GM21447 (cell line): ENCODE results near the gene SND1.
"Not testable (repeated sequence)": the region's sequence is repeated elsewhere in the genome, so short reads cannot be mapped to it uniquely, and the experiment has no call there.

Experiments used
- ATAC-seq: cut with Tn5 transposase; IDR thresholded peaks from one replicate; pipeline ENCODE4 v1.9.1; 2021; ENCODE audit not compliant: unreplicated experiment

Gene SND1

DNA sequence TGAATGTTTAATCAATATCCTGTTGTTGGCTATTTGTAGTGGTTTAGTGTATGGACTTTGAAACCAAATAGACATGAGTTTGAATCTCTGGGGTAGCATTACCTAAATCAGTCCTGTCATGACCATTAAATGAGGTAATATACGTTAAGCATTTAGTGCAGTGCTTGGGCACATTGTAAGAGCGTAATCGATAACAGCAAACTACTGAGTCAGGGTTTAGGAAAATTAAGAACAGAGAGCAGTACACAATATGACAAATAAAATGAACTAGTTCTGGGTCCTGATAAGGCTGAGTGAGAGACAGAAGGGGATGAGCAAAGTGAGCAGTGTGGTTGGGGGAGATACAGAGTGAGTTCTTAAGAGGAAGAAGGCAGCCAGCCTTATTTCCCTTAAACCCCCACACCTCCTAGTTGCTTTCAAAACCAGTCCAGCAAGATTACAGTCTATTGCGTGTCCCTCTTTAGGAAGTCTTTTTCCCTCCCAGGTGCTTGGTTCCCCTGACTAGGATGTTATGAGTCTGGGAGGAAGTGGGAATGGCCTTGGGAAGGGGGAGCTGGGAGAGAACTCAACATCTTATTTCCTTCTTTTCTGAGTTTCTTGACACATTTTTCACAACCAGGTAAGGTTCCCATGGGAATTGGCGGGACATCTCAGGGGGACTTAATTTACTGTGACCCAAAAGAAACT is 171.0 kb downstream of the SND1 start:
- no peak for ATAC-seq

GRCh38 chr7:127824682-127825081 is 172.7 kb downstream of the SND1 start:
- no peak for ATAC-seq

- peak; percentile 65 for ATAC-seq
Measured at GRCh38 chr7:127828843-127829500, 177.0 kb downstream of the SND1 start.

GRCh38 chr7:127831318-127832219 is 179.6 kb downstream of the SND1 start:
- no peak for ATAC-seq

GRCh38 chr7:127832592-127832991 is 180.6 kb downstream of the SND1 start:
- no peak for ATAC-seq

- ATAC-seq: no peak
Measured at GRCh38 chr7:127833641-127834040, 181.6 kb downstream of the SND1 start.

- no peak for ATAC-seq
Measured at GRCh38 chr7:127835679-127836078, 183.7 kb downstream of the SND1 start.

DNA sequence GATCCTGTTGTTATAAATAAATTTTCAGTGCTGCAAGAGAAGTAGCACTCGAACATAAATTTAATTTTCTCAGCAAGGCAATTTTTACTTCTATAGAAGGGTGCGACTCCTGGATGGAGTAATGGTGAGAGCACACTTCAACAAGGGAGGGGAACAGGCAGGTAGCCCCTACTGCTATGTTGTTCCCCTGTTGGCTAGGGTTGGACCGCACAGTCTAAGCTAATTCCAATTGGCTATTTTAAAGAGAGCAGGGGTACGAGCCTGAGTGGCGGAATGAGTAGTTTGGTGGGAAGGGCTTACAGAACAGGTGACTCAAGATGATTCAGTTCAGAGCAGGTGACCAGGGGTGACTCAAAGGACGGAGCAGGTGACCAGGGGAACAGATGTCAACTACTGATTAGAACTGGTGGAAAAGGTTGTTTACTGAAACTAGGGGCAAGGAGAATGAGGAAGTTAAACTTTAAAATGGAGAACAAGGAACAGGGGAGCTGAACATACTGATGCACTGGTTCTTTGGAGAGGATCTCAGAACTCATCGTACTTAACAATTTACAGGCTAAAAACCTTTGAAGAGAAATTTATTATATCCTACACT is 185.9 kb downstream of the SND1 start:
- not testable (repeated sequence) for ATAC-seq

- no peak for ATAC-seq
Measured at GRCh38 chr7:127838816-127839415, 186.9 kb downstream of the SND1 start.

- no peak for ATAC-seq
Measured at GRCh38 chr7:127840226-127840951, 188.4 kb downstream of the SND1 start.

DNA sequence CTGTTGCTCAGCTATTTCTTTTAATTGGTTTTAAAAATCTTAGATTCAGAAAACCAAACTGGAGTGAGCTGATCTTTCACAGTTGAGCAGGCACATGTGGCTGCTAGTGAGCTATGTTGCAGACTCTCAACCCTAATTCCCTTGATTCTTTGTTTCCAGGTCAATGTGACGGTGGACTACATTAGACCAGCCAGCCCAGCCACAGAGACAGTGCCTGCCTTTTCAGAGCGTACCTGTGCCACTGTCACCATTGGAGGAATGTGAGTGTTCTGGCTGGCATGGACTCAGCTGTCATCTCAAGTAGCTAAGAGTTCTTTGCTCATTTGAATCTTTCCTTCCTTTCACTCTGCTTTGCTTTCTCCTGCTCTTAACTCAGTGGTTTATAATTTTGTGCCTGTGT is 192.2 kb downstream of the SND1 start:
- no peak for ATAC-seq

- ATAC-seq: no peak
Measured at GRCh38 chr7:127844707-127845331, 192.8 kb downstream of the SND1 start.

- ATAC-seq: no peak
Measured at GRCh38 chr7:127845522-127846214, 193.7 kb downstream of the SND1 start.

DNA sequence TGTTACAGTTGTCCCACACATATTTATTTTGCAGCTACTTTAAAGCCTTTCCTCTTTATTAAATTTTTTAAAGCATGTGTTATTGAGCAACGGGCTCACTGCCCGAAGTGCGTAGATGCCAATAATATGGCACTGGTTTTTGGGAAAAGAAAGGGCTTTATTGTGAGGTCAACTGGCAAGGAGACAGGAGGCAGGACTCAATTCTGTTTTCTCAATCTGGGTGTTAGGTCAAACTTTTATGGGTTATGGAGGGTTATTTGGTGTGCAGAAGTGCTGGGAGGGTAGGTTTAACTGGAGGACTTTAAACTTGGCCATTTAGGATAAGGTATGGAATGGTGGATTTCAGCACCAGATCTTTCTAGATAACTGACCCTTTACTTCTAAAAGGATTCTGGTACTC is 195.6 kb downstream of the SND1 start:
- no peak for ATAC-seq

GRCh38 chr7:127848241-127848640 is 196.2 kb downstream of the SND1 start:
- no peak for ATAC-seq

GRCh38 chr7:127850195-127850594 is 198.2 kb downstream of the SND1 start:
- ATAC-seq: no peak

- ATAC-seq: no peak
Measured at GRCh38 chr7:127854383-127854782, 202.4 kb downstream of the SND1 start.

- ATAC-seq: no peak
Measured at GRCh38 chr7:127857464-127857841, 205.5 kb downstream of the SND1 start.
